Keratinocyte (primary cell): Measurements from ENCODE around the gene NFASC. TPM values are rescaled to one million over a fixed set of nuclear protein-coding genes. Genes with fewer than 3 reads are reported as not detected.

Source experiments
- DNase-seq: peaks from one replicate; pipeline ENCODE4 v3.0.0-alpha.2; 2011; ENCODE audit warnings: low read depth, missing footprints, low spot score
- FAIRE-seq: peaks from 2 replicates; lab custom pipeline; 2011; peaks lifted over from hg19 to GRCh38; lab: Jason Lieb, UNC
- H2AFZ ChIP-seq: 2 replicates; pipeline ENCODE4 v1.6.0; 2012; ENCODE audit warnings: low read length, control low read depth, inconsistent platforms; ENCODE audit not compliant: control insufficient read depth
- H3K27ac ChIP-seq: 2 replicates; pipeline ENCODE4 v1.5.1; 2011; ENCODE audit warnings: low read length; ENCODE audit not compliant: control insufficient read depth, insufficient read depth
- H3K27me3 ChIP-seq: 3 replicates; pipeline ENCODE4 v1.6.0; 2011; ENCODE audit warnings: low read length; ENCODE audit not compliant: control insufficient read depth, insufficient read depth; ENCODE audit errors: extremely low read depth
- H3K36me3 ChIP-seq, 2 experiments: 2 replicates in 1 of 2; 3 replicates in 1 of 2; pipeline ENCODE4 v1.5.1; 2011; ENCODE audit warnings: low read length in 2 of 2, mild to moderate bottlenecking in 1 of 2; ENCODE audit not compliant: control insufficient read depth in 2 of 2, insufficient read depth in 2 of 2; ENCODE audit errors: extremely low read depth in 1 of 2
- H3K4me1 ChIP-seq: 3 replicates; pipeline ENCODE4 v1.5.1; 2011; ENCODE audit warnings: low read length; ENCODE audit not compliant: control insufficient read depth, insufficient read depth; ENCODE audit errors: extremely low read depth
- H3K4me2 ChIP-seq: 3 replicates; pipeline ENCODE4 v1.6.0; 2011; ENCODE audit warnings: low read depth, low read length; ENCODE audit not compliant: control insufficient read depth, insufficient read depth; ENCODE audit errors: extremely low read depth
- H3K4me3 ChIP-seq, 3 experiments: fragments of 200-600 bp in 1 of 3; sonication (generic) in 1 of 3; 2 replicates in 2 of 3; 3 replicates in 1 of 3; pipeline ENCODE4 v1.5.1; 2011 to 2016; ENCODE audit warnings: low read length in 3 of 3, mild to moderate bottlenecking in 3 of 3, control low read depth in 2 of 3, inconsistent platforms in 1 of 3, low read depth in 1 of 3, mixed read lengths in 1 of 3, mixed run types in 1 of 3, moderate library complexity in 1 of 3; ENCODE audit not compliant: control insufficient read depth in 2 of 3, insufficient read depth in 2 of 3; ENCODE audit errors: extremely low read depth in 1 of 3
- H3K79me2 ChIP-seq: 2 replicates; pipeline ENCODE4 v1.6.0; 2012; ENCODE audit warnings: low read length; ENCODE audit not compliant: control insufficient read depth, insufficient read depth
- H3K9ac ChIP-seq: 3 replicates; pipeline ENCODE4 v1.6.0; 2011; ENCODE audit warnings: low read length; ENCODE audit not compliant: control insufficient read depth, insufficient read depth; ENCODE audit errors: extremely low read depth
- H3K9me1 ChIP-seq: 3 replicates; pipeline ENCODE4 v1.6.0; 2011; ENCODE audit warnings: low read length; ENCODE audit not compliant: control insufficient read depth, insufficient read depth; ENCODE audit errors: extremely low read depth
- H3K9me3 ChIP-seq: 2 replicates; pipeline ENCODE4 v1.5.1; 2012; ENCODE audit warnings: low read depth, low read length; ENCODE audit not compliant: control insufficient read depth
- H4K20me1 ChIP-seq: 3 replicates; pipeline ENCODE4 v1.6.0; 2011; ENCODE audit warnings: low read length; ENCODE audit not compliant: control insufficient read depth, insufficient read depth; ENCODE audit errors: extremely low read depth
- CTCF ChIP-seq, 3 experiments: IDR thresholded peaks in 1 of 3; conservative IDR thresholded peaks in 1 of 3; optimal IDR thresholded peaks in 1 of 3; 2 replicates in 2 of 3; 3 replicates in 1 of 3; pipeline versions ENCODE3 to v1.5.1; 2011; ENCODE audit warnings: low read length in 3 of 3, mild to moderate bottlenecking in 3 of 3, moderate library complexity in 2 of 3, control low read depth in 1 of 3, inconsistent platforms in 1 of 3; ENCODE audit not compliant: insufficient read depth in 2 of 3; ENCODE audit errors: extremely low read depth in 1 of 3
- EZH2 ChIP-seq: IDR thresholded peaks from one replicate; pipeline ENCODE4 v1.6.1; 2012; ENCODE audit warnings: inconsistent platforms, mild to moderate bottlenecking, low read length, moderate library complexity
- dilution Hi-C: fragments of 300-500 bp; cut with MboI; formaldehyde crosslinking; loops from one replicate; pipeline ENCODE4 v1.7.0; 2020; ENCODE audit warnings: low sequenced_read_pairs; ENCODE audit not compliant: extremely low pct_ligation_motif_present
- polyA plus RNA-seq, 5 experiments: library from polyadenylated mRNA; depleted of rRNA in 3 of 5; stranded (reverse) in 3 of 5; stranded (forward) in 1 of 5; unstranded in 1 of 5; fragments of >200 nt; gene quantifications; 1 replicate in 1 of 5; 2 replicates in 3 of 5; 3 replicates in 1 of 5; pipeline versions ENCODE4 v1.2.1 to v1.2.3, GENCODE V29; 2011 to 2012; ENCODE audit warnings: missing spikeins in 2 of 5, low read depth in 1 of 5, low replicate concordance in 1 of 5

NFASC gene
- polyA plus RNA-seq, 1 donor (not counting 4 experiments of a cell fraction or from before 2014, with no cell fraction given) = 4.3 TPM

GRCh38 chr1:204872262-204872881 is 1.7 kb downstream of the NFASC start:
- Histone ChIP-seq H3K36me3 (no peaks in the 10 kb centered on the region), H3K9me1 (no peaks in the 10 kb centered on the region), H4K20me1 (no peaks in the 10 kb centered on the region), H3K27ac (no peak overlapping the region), H2AFZ (no peak overlapping the region), H3K27me3 (peaks cover 10% of the 10 kb centered on the region), H3K4me3 (no peak overlapping the region), H3K4me1 (no peaks in the 10 kb centered on the region), H3K9ac (no peak overlapping the region), H3K9me3 (no peaks in the 10 kb centered on the region), H3K4me2 (no peak overlapping the region), H3K79me2 (no peaks in the 10 kb centered on the region)
- DNase-seq (no peak), FAIRE-seq (no peak)
- dilution Hi-C loops = no loop called here
- TF ChIP-seq CTCF (optimal IDR thresholded peaks at IDR 0.05 in 1 of 3, IDR thresholded peaks at IDR 0.05 in 1 of 3, conservative IDR thresholded peaks at IDR 0.05 in 1 of 3; ENCODE audit: extremely low read depth in 1 of 3, insufficient read depth in 2 of 3, low read length in 3 of 3) (no peak), EZH2 (no peak)

GRCh38 chr1:204873176-204873575 is 2.5 kb downstream of the NFASC start:
- no peaks in the 10 kb centered on the region for H4K20me1 ChIP-seq
- DNase-seq (no peak), FAIRE-seq (no peak)
- no peaks in the 10 kb centered on the region for H3K4me1 ChIP-seq
- no peaks in the 10 kb centered on the region for H3K36me3 ChIP-seq
- dilution Hi-C loops = no loop called here
- H3K27me3 ChIP-seq = peaks cover 12% of the 10 kb centered on the region
- H3K9ac ChIP-seq = no peak overlapping the region
- H3K27ac ChIP-seq = no peak overlapping the region
- H2AFZ ChIP-seq = no peak overlapping the region
- TF ChIP-seq EZH2 = no peak
- TF ChIP-seq CTCF (optimal IDR thresholded peaks at IDR 0.05 in 1 of 3, IDR thresholded peaks at IDR 0.05 in 1 of 3, conservative IDR thresholded peaks at IDR 0.05 in 1 of 3; ENCODE audit: extremely low read depth in 1 of 3, insufficient read depth in 2 of 3, low read length in 3 of 3) = no peak
- H3K9me1 ChIP-seq = no peaks in the 10 kb centered on the region
- H3K79me2 ChIP-seq = no peaks in the 10 kb centered on the region
- no peak overlapping the region for H3K4me2 ChIP-seq
- no peaks in the 10 kb centered on the region for H3K9me3 ChIP-seq
- no peak overlapping the region for H3K4me3 ChIP-seq
